Measurements from ENCODE around the gene ANTXR2. TPM values are rescaled to one million over a fixed set of nuclear protein-coding genes. Genes with fewer than 3 reads are reported as not detected.

The ANTXR2 gene
- total RNA-seq, 4 donors from 2014 or later = 69.6 to 139 (median 118) TPM

- Histone ChIP-seq H3K9me3 (peaks cover 0 to 3% (median under 1%) of the 10 kb centered on the region in 4 donors), H3K4me3 (no peak overlapping the region), H3K27me3 (no peaks in the 10 kb centered on the region), H3K4me1 (no peaks in the 10 kb centered on the region), H3K36me3 (peaks cover 2 to 28% (median 13%) of the 10 kb centered on the region in 3 donors), H3K27ac (no peak overlapping the region)
- DNase-seq (ENCODE audit: low spot score in 2 of 2) = no peak
- TF ChIP-seq POLR2A (IDR thresholded peaks at IDR 0.05) = no peak
- no peak for TF ChIP-seq EP300 (IDR thresholded peaks at IDR 0.05)
- no peak for TF ChIP-seq CTCF (IDR thresholded peaks at IDR 0.05)
Observed at GRCh38 chr4:79905212-79905611, 167.8 kb downstream of the ANTXR2 start.

DNA sequence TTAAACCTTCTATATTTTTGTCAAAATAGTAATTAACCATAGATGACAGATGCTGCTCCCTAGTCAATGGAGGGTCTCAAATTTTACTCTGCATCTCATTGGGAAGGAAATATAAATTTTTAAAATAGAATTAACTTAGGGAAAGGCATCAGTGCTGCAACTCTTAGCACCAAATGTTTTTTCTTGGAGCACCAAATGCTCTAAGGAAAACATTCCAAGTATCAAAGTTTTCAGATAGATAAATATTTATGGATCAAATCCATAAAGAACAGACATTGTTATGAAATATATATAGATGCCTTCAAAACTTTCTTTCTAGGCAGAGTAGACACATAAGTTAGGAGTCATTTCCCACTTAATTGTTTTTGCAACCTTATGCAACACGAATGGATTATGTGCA lies 168.7 kb downstream of the ANTXR2 start:
- WGBS, 2 donors = 86 to 89% methylated on average over 1 of the region's 1 CpG
- H3K4me1 ChIP-seq = no peaks in the 10 kb centered on the region
- TF ChIP-seq EP300 (IDR thresholded peaks at IDR 0.05) (no peak), CTCF (IDR thresholded peaks at IDR 0.05) (no peak), POLR2A (IDR thresholded peaks at IDR 0.05) (no peak)

GRCh38 chr4:79900182-79900581 lies 172.8 kb downstream of the ANTXR2 start:
- Histone ChIP-seq H3K4me3 (no peak overlapping the region), H3K27ac (no peak overlapping the region), H3K4me1 (peaks cover 0 to 12% (median 0%) of the 10 kb centered on the region in 4 donors), H3K9me3 (peaks cover 0 to 5% (median 2%) of the 10 kb centered on the region in 4 donors), H3K27me3 (no peaks in the 10 kb centered on the region), H3K36me3 (peaks cover 0 to 4% (median 2%) of the 10 kb centered on the region in 3 donors)
- WGBS, 2 donors = 42 to 66% methylated on average over 2 of the region's 2 CpGs
- no peak for TF ChIP-seq POLR2A (IDR thresholded peaks at IDR 0.05)
- TF ChIP-seq EP300 (IDR thresholded peaks at IDR 0.05) = no peak
- TF ChIP-seq CTCF (IDR thresholded peaks at IDR 0.05) = no peak
- DNase-seq (ENCODE audit: low spot score in 2 of 2) = no peak

More for the DNA sequence above, 168.7 kb downstream of the ANTXR2 start:
- DNase-seq (ENCODE audit: low spot score in 2 of 2) = no peak
- Histone ChIP-seq H3K4me3 (no peak overlapping the region), H3K27me3 (no peaks in the 10 kb centered on the region), H3K9me3 (peaks cover 0 to 5% (median 2%) of the 10 kb centered on the region in 4 donors), H3K36me3 (peaks cover 2 to 28% (median 13%) of the 10 kb centered on the region in 3 donors), H3K27ac (no peak overlapping the region)

DNA sequence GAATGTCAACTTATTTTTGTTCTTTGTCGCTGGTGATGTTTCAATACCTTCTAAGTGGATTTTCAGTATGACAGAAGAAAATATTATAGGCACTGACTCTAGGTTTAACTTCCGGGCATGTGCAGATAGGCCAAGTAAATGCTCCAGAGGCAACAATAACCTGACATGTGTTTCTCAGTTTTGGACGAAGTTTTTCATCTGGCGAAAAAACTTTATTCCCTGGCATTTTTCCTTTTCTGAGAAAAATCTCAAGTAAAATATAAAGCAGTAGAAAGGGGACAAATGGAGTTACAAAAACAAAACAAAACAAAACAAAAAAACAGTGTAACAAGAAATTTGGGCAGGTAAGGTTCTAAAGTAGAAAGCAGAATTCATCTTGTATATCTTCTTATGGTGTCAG lies 173.5 kb downstream of the ANTXR2 start:
- no peak overlapping the region for H3K27ac ChIP-seq
- peaks cover 0 to 5% (median 2%) of the 10 kb centered on the region in 4 donors for H3K9me3 ChIP-seq
- DNase-seq (ENCODE audit: low spot score in 2 of 2) = no peak
- H3K36me3 ChIP-seq = no peaks in the 10 kb centered on the region
- no peak overlapping the region for H3K4me3 ChIP-seq
- peaks cover 0 to 12% (median 0%) of the 10 kb centered on the region in 4 donors for H3K4me1 ChIP-seq
- WGBS, 2 donors = 82 to 89% methylated on average over 4 of the region's 4 CpGs
- no peak for TF ChIP-seq EP300 (IDR thresholded peaks at IDR 0.05)
- TF ChIP-seq POLR2A (IDR thresholded peaks at IDR 0.05) = no peak
- TF ChIP-seq CTCF (IDR thresholded peaks at IDR 0.05) = no peak
- H3K27me3 ChIP-seq = no peaks in the 10 kb centered on the region

DNA sequence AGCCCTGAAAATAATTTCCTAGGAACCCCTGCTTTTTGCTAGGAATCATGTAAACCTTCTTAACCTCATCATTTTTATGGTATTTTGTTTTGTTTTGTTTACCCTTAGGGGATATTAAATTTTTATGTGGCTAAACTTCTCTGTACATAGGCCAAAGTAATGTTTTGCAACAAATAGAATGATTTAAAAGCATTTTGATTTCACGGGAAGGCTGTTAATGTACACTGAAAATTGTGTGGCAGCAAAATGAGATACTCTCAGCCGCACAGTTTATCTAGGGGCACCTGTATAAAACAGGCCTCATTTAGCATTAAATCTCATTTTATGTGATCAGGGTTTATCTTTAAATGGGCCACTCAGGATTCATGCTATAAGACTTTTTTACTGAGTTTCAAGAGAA lies 175.0 kb downstream of the ANTXR2 start:
- Histone ChIP-seq H3K4me3 (no peak overlapping the region), H3K4me1 (peaks cover 0 to 12% (median 0%) of the 10 kb centered on the region in 4 donors), H3K36me3 (no peaks in the 10 kb centered on the region), H3K27me3 (no peaks in the 10 kb centered on the region), H3K27ac (no peak overlapping the region), H3K9me3 (peaks cover 0 to 5% (median 2%) of the 10 kb centered on the region in 4 donors)
- WGBS, 2 donors = 57 to 64% methylated on average over 2 of the region's 2 CpGs
- TF ChIP-seq CTCF (IDR thresholded peaks at IDR 0.05) = no peak
- no peak for TF ChIP-seq EP300 (IDR thresholded peaks at IDR 0.05)
- TF ChIP-seq POLR2A (IDR thresholded peaks at IDR 0.05) = no peak
- DNase-seq (ENCODE audit: low spot score in 2 of 2) = no peak
